ENCODE measurements around the gene SLC9B1. TPM values are rescaled to one million over a fixed set of nuclear protein-coding genes. Genes with fewer than 3 reads are reported as not detected.

The SLC9B1 gene
- total and polyA plus RNA-seq, 2 of the 8 experiments (the other 6 are each of a cell fraction or from before 2014, with no cell fraction given), result 0.08 to 0.19 TPM

DNA sequence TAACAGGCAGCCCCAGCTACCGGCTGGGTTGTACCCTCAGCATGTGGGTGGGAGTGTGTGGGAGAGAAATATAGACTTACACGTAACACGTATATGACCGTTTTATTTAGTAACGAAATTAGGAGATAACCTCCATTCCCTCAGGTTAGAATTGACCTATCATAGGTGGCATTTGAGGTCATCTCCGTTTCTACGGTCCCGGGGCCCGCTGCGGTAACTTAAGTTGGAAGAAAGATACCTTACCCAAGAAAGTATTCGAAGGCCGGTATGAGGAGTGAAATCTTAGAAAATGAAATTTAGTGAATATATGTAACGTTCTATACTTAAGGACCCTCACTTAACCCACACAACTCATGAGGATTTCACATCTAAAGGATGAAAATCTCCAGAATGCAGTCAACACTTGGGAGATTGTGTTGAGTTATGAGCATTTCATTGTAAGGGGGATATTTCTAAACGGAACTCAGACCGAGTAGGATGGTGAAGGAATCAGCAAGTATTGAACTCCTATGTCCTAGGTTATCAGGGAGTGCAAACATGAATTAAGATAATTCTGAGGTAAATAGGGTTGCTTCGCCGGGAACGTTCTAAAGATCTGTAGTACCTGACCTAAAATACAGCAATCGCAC lies 149.8 kb downstream of the SLC9B1 start (continued):
- TF ChIP-seq, protein P1, sequence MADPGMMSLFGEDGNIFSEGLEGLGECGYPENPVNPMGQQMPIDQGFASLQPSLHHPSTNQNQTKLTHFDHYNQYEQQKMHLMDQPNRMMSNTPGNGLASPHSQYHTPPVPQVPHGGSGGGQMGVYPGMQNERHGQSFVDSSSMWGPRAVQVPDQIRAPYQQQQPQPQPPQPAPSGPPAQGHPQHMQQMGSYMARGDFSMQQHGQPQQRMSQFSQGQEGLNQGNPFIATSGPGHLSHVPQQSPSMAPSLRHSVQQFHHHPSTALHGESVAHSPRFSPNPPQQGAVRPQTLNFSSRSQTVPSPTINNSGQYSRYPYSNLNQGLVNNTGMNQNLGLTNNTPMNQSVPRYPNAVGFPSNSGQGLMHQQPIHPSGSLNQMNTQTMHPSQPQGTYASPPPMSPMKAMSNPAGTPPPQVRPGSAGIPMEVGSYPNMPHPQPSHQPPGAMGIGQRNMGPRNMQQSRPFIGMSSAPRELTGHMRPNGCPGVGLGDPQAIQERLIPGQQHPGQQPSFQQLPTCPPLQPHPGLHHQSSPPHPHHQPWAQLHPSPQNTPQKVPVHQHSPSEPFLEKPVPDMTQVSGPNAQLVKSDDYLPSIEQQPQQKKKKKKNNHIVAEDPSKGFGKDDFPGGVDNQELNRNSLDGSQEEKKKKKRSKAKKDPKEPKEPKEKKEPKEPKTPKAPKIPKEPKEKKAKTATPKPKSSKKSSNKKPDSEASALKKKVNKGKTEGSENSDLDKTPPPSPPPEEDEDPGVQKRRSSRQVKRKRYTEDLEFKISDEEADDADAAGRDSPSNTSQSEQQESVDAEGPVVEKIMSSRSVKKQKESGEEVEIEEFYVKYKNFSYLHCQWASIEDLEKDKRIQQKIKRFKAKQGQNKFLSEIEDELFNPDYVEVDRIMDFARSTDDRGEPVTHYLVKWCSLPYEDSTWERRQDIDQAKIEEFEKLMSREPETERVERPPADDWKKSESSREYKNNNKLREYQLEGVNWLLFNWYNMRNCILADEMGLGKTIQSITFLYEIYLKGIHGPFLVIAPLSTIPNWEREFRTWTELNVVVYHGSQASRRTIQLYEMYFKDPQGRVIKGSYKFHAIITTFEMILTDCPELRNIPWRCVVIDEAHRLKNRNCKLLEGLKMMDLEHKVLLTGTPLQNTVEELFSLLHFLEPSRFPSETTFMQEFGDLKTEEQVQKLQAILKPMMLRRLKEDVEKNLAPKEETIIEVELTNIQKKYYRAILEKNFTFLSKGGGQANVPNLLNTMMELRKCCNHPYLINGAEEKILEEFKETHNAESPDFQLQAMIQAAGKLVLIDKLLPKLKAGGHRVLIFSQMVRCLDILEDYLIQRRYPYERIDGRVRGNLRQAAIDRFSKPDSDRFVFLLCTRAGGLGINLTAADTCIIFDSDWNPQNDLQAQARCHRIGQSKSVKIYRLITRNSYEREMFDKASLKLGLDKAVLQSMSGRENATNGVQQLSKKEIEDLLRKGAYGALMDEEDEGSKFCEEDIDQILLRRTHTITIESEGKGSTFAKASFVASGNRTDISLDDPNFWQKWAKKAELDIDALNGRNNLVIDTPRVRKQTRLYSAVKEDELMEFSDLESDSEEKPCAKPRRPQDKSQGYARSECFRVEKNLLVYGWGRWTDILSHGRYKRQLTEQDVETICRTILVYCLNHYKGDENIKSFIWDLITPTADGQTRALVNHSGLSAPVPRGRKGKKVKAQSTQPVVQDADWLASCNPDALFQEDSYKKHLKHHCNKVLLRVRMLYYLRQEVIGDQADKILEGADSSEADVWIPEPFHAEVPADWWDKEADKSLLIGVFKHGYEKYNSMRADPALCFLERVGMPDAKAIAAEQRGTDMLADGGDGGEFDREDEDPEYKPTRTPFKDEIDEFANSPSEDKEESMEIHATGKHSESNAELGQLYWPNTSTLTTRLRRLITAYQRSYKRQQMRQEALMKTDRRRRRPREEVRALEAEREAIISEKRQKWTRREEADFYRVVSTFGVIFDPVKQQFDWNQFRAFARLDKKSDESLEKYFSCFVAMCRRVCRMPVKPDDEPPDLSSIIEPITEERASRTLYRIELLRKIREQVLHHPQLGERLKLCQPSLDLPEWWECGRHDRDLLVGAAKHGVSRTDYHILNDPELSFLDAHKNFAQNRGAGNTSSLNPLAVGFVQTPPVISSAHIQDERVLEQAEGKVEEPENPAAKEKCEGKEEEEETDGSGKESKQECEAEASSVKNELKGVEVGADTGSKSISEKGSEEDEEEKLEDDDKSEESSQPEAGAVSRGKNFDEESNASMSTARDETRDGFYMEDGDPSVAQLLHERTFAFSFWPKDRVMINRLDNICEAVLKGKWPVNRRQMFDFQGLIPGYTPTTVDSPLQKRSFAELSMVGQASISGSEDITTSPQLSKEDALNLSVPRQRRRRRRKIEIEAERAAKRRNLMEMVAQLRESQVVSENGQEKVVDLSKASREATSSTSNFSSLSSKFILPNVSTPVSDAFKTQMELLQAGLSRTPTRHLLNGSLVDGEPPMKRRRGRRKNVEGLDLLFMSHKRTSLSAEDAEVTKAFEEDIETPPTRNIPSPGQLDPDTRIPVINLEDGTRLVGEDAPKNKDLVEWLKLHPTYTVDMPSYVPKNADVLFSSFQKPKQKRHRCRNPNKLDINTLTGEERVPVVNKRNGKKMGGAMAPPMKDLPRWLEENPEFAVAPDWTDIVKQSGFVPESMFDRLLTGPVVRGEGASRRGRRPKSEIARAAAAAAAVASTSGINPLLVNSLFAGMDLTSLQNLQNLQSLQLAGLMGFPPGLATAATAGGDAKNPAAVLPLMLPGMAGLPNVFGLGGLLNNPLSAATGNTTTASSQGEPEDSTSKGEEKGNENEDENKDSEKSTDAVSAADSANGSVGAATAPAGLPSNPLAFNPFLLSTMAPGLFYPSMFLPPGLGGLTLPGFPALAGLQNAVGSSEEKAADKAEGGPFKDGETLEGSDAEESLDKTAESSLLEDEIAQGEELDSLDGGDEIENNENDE (IDR thresholded peaks at IDR 0.05; ENCODE audit: insufficient replicate concordance, low read length), result no peak
- TF ChIP-seq, protein P2, sequence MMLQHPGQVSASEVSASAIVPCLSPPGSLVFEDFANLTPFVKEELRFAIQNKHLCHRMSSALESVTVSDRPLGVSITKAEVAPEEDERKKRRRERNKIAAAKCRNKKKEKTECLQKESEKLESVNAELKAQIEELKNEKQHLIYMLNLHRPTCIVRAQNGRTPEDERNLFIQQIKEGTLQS (IDR thresholded peaks at IDR 0.05; ENCODE audit: insufficient read depth, low read depth, low read length), result no peak

Data from H1 (cell line).